Esophagus muscularis mucosa (tissue), 4 donors: ENCODE measurements around the gene GFM2. TPM values are rescaled to one million over a fixed set of nuclear protein-coding genes. Genes with fewer than 3 reads are reported as not detected.

Source experiments
- DNase-seq: peaks from one replicate; pipeline ENCODE4 v3.0.0-alpha.2; 2017; ENCODE audit errors: extremely low spot score
- H3K27ac ChIP-seq, 4 donors: fragments of 200-600 bp; sonication (generic); replicated peaks in 1 of 4; 1 replicate in 3 of 4; 2 replicates in 1 of 4; pipeline ENCODE4 v1.5.1; 2016 to 2019; ENCODE audit warnings: mild to moderate bottlenecking in 1 of 4
- H3K27me3 ChIP-seq, 4 donors: fragments of 200-600 bp; sonication (generic); one replicate each; pipeline versions ENCODE4 v1.5.1 to v1.6.0; 2016 to 2019
- H3K36me3 ChIP-seq, 4 donors: fragments of 200-600 bp; sonication (generic); one replicate each; pipeline ENCODE4 v1.5.1; 2016 to 2019
- H3K4me1 ChIP-seq, 4 donors: fragments of 200-600 bp; sonication (generic); one replicate each; pipeline ENCODE4 v1.5.1; 2016 to 2019
- H3K4me3 ChIP-seq, 4 donors: fragments of 200-600 bp; sonication (generic); 1 replicate in 2 of 4; 2 replicates in 2 of 4; pipeline ENCODE4 v1.5.1; 2016 to 2019; ENCODE audit warnings: mild to moderate bottlenecking in 4 of 4, moderate library complexity in 1 of 4
- H3K9me3 ChIP-seq, 4 donors: fragments of 200-600 bp; sonication (generic); 1 replicate in 3 of 4; 2 replicates in 1 of 4; pipeline ENCODE4 v1.5.1; 2016 to 2019
- EP300 ChIP-seq: sonication (generic); formaldehyde crosslinking; IDR thresholded peaks from one replicate; pipeline ENCODE4 v1.6.1; 2017; ENCODE audit warnings: antibody characterized with exemption
- POLR2A ChIP-seq: fragments of 450-650 bp; IDR thresholded peaks from one replicate; pipeline ENCODE4 v1.6.1; 2017; ENCODE audit warnings: antibody characterized with exemption, moderate library complexity, mild to moderate bottlenecking, low read depth
- POLR2AphosphoS5 ChIP-seq, 2 donors: sonication (generic); formaldehyde crosslinking; IDR thresholded peaks; one replicate each; pipeline ENCODE4 v1.6.1; 2017; ENCODE audit warnings: antibody characterized with exemption in 2 of 2
- WGBS: methylation state at CpG from one replicate; pipeline ENCODE4 v1.1.5; 2018; 5-methylcytosine and 5-hydroxymethylcytosine counted together
- intact Hi-C: fragments of 100-400 bp; cut with DNase I; formaldehyde crosslinking; loops from one replicate; pipeline ENCODE4 v1.15.1; 2023
- total RNA-seq, 4 donors: library from RNA; depleted of rRNA; stranded (reverse); fragments of >200 nt; gene quantifications; one replicate each; pipeline versions ENCODE4 v1.1.0 to v1.2.1, GENCODE V29; 2016
- TF ChIP-seq, protein P1 (sequence below), 3 experiments: fragments of 200-600 bp in 2 of 3; fragments of 450-650 bp in 1 of 3; sonication (generic) in 2 of 3; IDR thresholded peaks; one replicate each; pipeline ENCODE4 v1.5.1; 2017 to 2019; ENCODE audit warnings: antibody characterized with exemption in 3 of 3, mild to moderate bottlenecking in 2 of 3, moderate library complexity in 1 of 3

Gene GFM2, protein sequence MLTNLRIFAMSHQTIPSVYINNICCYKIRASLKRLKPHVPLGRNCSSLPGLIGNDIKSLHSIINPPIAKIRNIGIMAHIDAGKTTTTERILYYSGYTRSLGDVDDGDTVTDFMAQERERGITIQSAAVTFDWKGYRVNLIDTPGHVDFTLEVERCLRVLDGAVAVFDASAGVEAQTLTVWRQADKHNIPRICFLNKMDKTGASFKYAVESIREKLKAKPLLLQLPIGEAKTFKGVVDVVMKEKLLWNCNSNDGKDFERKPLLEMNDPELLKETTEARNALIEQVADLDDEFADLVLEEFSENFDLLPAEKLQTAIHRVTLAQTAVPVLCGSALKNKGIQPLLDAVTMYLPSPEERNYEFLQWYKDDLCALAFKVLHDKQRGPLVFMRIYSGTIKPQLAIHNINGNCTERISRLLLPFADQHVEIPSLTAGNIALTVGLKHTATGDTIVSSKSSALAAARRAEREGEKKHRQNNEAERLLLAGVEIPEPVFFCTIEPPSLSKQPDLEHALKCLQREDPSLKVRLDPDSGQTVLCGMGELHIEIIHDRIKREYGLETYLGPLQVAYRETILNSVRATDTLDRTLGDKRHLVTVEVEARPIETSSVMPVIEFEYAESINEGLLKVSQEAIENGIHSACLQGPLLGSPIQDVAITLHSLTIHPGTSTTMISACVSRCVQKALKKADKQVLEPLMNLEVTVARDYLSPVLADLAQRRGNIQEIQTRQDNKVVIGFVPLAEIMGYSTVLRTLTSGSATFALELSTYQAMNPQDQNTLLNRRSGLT
- total RNA-seq, result 10 to 100 TPM; 12.9 to 17.0 (median 14.5) TPM

DNA sequence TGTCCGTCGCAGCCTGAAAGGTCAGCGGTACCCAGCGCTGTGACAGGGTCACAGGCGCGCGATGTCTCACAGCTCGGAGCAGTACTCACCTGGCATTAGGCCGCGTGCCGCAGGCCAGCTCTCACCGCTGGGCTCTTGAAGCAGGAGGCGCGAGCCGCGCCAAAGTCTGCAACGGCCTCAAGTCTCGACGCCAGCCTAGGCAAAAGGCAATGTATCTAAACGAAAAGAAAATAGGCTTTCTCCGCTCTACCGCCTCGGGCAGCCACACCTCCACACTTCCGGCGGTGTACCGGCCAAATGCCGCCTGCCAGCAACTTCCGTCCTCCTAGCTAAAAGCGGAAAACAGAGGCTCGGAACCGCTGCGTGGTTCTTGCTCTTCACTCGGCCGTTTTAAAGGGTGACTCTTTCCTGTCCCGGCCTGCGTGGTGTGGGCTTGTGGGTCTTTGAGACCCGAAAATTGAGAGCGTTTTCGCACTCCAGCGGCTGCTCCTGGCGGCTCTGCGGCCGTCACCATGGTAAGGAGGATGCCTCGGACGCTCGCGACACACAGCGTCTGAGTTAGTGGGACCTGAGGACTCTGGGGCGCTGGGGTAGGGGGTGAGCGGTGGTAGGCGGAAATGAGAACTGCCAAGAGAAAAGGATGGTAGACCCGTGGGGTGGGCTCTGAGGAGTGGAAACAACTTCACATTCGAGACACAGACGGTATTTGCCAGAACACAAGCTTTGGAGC, at the start of gene GFM2, which contains the start of gene NSA2:
Gene GFM2, minus strand, starts transcription at position 269 of the 730 bp plus-strand sequence. CDS start 3,375 bp downstream, outside the sequence.
Gene NSA2, plus strand, starts transcription at position 401 of the 730 bp plus-strand sequence. Its CDS starts 112 bp downstream, at position 513.
- H3K4me1 ChIP-seq, result peaks cover 24 to 34% (median 31%) of the 10 kb centered on the region in 4 donors
- H3K9me3 ChIP-seq, result no peaks in the 10 kb centered on the region
- H3K27ac ChIP-seq, result peak within 1 kb of the TSS; percentile 77 to 87 (median 86)
- under 1% methylated on average over 27 of the region's 54 CpGs for WGBS
- peaks cover 16 to 45% (median 34%) of the 10 kb centered on the region in 4 donors for H3K36me3 ChIP-seq
- intact Hi-C loops, result loop anchor here (5.0 kb wide), 2 partner anchors 150 to 285 kb away; partner anchors contain the start of gene GCNT4
- H3K4me3 ChIP-seq, result peak within 1 kb of the TSS; percentile 77 to 87 (median 81)
- no peaks in the 10 kb centered on the region for H3K27me3 ChIP-seq
- TF ChIP-seq EP300 (no peak), POLR2A (no peak), POLR2AphosphoS5 (IDR thresholded peaks at IDR 0.05) (peak; percentile 78 to 88)
- TF ChIP-seq, protein P1, sequence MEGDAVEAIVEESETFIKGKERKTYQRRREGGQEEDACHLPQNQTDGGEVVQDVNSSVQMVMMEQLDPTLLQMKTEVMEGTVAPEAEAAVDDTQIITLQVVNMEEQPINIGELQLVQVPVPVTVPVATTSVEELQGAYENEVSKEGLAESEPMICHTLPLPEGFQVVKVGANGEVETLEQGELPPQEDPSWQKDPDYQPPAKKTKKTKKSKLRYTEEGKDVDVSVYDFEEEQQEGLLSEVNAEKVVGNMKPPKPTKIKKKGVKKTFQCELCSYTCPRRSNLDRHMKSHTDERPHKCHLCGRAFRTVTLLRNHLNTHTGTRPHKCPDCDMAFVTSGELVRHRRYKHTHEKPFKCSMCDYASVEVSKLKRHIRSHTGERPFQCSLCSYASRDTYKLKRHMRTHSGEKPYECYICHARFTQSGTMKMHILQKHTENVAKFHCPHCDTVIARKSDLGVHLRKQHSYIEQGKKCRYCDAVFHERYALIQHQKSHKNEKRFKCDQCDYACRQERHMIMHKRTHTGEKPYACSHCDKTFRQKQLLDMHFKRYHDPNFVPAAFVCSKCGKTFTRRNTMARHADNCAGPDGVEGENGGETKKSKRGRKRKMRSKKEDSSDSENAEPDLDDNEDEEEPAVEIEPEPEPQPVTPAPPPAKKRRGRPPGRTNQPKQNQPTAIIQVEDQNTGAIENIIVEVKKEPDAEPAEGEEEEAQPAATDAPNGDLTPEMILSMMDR (IDR thresholded peaks at IDR 0.05), result peak in 1 of 3 experiments; percentile 17
- peak; percentile 95 for DNase-seq

DNA sequence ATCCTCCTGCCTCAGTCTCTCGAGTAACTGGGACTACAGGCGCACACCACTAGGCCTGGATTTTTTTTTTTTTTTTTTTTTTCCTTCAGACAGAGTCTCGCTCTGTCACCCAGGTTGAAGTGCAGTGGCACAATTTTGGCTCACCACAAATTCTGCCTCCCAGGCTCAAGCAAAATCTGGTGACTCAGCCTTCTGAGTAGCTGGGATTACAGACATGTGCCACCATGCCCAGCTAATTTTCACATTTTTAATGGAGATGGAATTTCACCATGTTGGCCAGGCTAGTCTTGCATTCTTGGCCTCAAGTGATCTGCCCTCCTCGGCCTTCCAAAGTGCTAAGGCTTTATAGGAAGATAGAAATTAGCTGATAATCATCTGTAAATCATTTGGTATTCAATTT, 44.0 kb upstream of the GFM2 start:
- Histone ChIP-seq H3K9me3 (no peaks in the 10 kb centered on the region), H3K27ac (no peak overlapping the region), H3K4me1 (no peaks in the 10 kb centered on the region), H3K36me3 (no peaks in the 10 kb centered on the region), H3K4me3 (no peak overlapping the region), H3K27me3 (no peaks in the 10 kb centered on the region)
- WGBS, result 96% methylated on average over 4 of the region's 4 CpGs
- TF ChIP-seq EP300 (no peak), POLR2A (no peak), POLR2AphosphoS5 (IDR thresholded peaks at IDR 0.05) (no peak)
- TF ChIP-seq, protein P1 (IDR thresholded peaks at IDR 0.05), result no peak
- intact Hi-C loops, result no loop called here
- DNase-seq, result no peak

DNA sequence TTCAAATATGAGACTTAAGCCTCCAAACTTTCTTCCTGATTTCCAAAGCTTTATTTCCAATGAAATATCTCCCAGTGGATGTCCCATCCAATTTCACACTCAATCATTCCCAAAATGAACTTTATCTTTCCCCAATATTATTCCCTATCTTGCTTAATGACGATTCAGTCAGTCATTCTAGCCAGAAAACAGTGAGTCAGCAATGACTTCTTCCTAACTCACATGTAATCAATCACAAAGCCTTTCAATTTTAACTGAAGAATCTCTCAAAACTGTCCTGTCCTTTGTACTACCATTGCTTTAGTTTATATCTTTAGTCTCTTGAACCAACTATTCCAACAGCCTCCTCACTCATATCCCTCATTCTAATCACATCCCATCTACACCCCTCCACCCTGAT, 35.0 kb upstream of the GFM2 start:
- TF ChIP-seq POLR2A (no peak), EP300 (no peak), POLR2AphosphoS5 (IDR thresholded peaks at IDR 0.05) (no peak)
- TF ChIP-seq, protein P1 (IDR thresholded peaks at IDR 0.05), result no peak
- Histone ChIP-seq H3K4me3 (no peak overlapping the region), H3K9me3 (no peaks in the 10 kb centered on the region), H3K4me1 (no peaks in the 10 kb centered on the region), H3K36me3 (no peaks in the 10 kb centered on the region), H3K27ac (no peak overlapping the region), H3K27me3 (no peaks in the 10 kb centered on the region)
- no peak for DNase-seq
- 48% methylated on average over 1 of the region's 1 CpG for WGBS
- intact Hi-C loops, result no loop called here

DNA sequence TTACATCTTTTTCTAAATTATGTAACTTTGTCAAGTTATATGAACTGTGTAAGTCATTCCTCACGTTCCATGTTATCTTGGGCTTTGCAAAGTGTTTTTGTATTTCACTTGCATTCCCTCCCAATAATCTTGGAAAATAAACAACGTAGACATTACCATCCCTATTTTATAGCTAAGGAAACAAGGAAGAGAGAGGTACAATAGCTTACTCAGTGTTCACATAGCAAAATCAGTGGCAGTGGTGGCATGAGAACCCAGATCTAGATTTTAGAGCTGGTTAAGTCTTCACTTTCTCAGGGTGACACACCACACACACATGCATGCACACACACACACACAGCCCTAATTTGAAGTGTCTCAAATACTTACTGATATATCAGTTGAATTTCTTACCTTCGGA, 34.3 kb upstream of the GFM2 start:
- WGBS, result 87% methylated on average over 3 of the region's 3 CpGs
- no peak for TF ChIP-seq POLR2A
- TF ChIP-seq, protein P1 (IDR thresholded peaks at IDR 0.05), result no peak
- TF ChIP-seq POLR2AphosphoS5 (IDR thresholded peaks at IDR 0.05), result no peak
- TF ChIP-seq EP300, result no peak
- H3K27ac ChIP-seq, result no peak overlapping the region
- no peaks in the 10 kb centered on the region for H3K36me3 ChIP-seq
- no peaks in the 10 kb centered on the region for H3K4me1 ChIP-seq
- no peak overlapping the region for H3K4me3 ChIP-seq
- intact Hi-C loops, result no loop called here
- no peaks in the 10 kb centered on the region for H3K27me3 ChIP-seq
- H3K9me3 ChIP-seq, result no peaks in the 10 kb centered on the region
- no peak for DNase-seq
